Stimulated activated CD4-positive, alpha-beta T cell treated with anti-CD3 and anti-CD28 coated beads, Interleukin-1b, Interleukin-23, amount 100 ng/mL, for 1 hour (primary cell): ENCODE measurements around the gene SLC39A13.

Source experiments
- DNase-seq, 2 donors: peaks; one replicate each; pipeline ENCODE4 v3.0.0-alpha.2; 2020; ENCODE audit warnings: low read depth in 2 of 2

The SLC39A13 gene

GRCh38 chr11:47403135-47403534 lies 5.3 kb upstream of the SLC39A13 start:
- DNase-seq, result no peak

- no peak for DNase-seq
Observed at GRCh38 chr11:47403571-47403970, 4.8 kb upstream of the SLC39A13 start.

GRCh38 chr11:47406896-47407745 lies 1.3 kb upstream of the SLC39A13 start:
- no peak for DNase-seq

GRCh38 chr11:47408598-47409439 lies 429 bp downstream of the SLC39A13 start:
- DNase-seq, result no peak

- no peak for DNase-seq
Observed at GRCh38 chr11:47409440-47410369, 1.3 kb downstream of the SLC39A13 start.

- DNase-seq, result no peak
Observed at GRCh38 chr11:47410370-47411264, 2.2 kb downstream of the SLC39A13 start.

- DNase-seq, result peak in 1 of 2 donors; percentile 22
Observed at GRCh38 chr11:47411884-47412746, 3.7 kb downstream of the SLC39A13 start.

- no peak for DNase-seq
Observed at GRCh38 chr11:47413351-47413750, 5.0 kb downstream of the SLC39A13 start.

GRCh38 chr11:47413908-47414684 lies 5.7 kb downstream of the SLC39A13 start:
- no peak for DNase-seq

- DNase-seq, result no peak
Observed at GRCh38 chr11:47414685-47415070, 6.3 kb downstream of the SLC39A13 start.

GRCh38 chr11:47415091-47415854 lies 6.9 kb downstream of the SLC39A13 start:
- no peak for DNase-seq

- no peak for DNase-seq
Observed at GRCh38 chr11:47415949-47416472, 7.6 kb downstream of the SLC39A13 start.

- no peak for DNase-seq
Observed at GRCh38 chr11:47417712-47418111, 9.3 kb downstream of the SLC39A13 start.

GRCh38 chr11:47418454-47419259 lies 10.3 kb downstream of the SLC39A13 start:
- no peak for DNase-seq

- DNase-seq, result no peak
Observed at GRCh38 chr11:47425611-47426010, 17.2 kb downstream of the SLC39A13 start.

GRCh38 chr11:47426062-47426956 lies 17.9 kb downstream of the SLC39A13 start, which contains the start of gene PSMC3:
Gene PSMC3 (minus strand): TSS chr11:47426439. CDS start chr11:47426279, 160 bp downstream.
- DNase-seq, result peak; percentile 96 to 98
